Spleen (tissue), 7 donors: ENCODE results near the gene CNTNAP2.

Experiments
- POLR2A ChIP-seq, 3 donors: fragments of 450-650 bp; IDR thresholded peaks; one replicate each; pipeline ENCODE4 v1.5.1; 2017; ENCODE audit warnings: antibody characterized with exemption in 3 of 3, mild to moderate bottlenecking in 1 of 3
- TF ChIP-seq, protein P1 (sequence below), 11 experiments: fragments of 200-600 bp in 7 of 11; fragments of 450-650 bp in 4 of 11; sonication (generic) in 4 of 11; IDR thresholded peaks in 8 of 11; conservative IDR thresholded peaks in 3 of 11; 1 replicate in 7 of 11; 2 replicates in 4 of 11; pipeline versions ENCODE4 v1.4.0 to v1.8.0; 2016 to 2021; ENCODE audit warnings: antibody characterized with exemption in 11 of 11, inconsistent platforms in 4 of 11, mild to moderate bottlenecking in 1 of 11
- donor health status: DM: no; HTN: no; CAD: no; lungs with moderate emphysema.
- donor health status: DM: no; HTN: no; CAD: no.
- donor health status: DM: no; HTN: no; CAD: no.

DNA sequence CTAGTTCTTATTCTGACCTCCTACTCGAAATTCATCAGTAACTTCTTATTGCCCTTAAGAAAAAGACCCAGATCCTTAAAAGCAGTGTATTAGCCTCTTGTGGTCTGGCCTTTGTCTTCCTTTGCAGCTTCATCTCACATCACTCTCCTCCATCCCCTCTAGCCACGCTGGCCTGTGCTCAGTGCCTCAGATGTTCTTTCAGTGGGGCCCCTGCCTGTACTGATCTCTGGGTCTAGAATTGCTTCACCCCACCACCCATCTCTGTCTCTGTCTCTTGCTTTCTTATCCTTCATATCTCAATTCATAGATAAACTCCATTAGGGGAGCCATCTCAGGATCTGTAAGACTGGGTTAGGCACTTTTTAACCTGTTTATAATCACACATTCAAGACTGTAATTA, 1295.5 kb downstream of the CNTNAP2 start:
- TF ChIP-seq, protein P1, sequence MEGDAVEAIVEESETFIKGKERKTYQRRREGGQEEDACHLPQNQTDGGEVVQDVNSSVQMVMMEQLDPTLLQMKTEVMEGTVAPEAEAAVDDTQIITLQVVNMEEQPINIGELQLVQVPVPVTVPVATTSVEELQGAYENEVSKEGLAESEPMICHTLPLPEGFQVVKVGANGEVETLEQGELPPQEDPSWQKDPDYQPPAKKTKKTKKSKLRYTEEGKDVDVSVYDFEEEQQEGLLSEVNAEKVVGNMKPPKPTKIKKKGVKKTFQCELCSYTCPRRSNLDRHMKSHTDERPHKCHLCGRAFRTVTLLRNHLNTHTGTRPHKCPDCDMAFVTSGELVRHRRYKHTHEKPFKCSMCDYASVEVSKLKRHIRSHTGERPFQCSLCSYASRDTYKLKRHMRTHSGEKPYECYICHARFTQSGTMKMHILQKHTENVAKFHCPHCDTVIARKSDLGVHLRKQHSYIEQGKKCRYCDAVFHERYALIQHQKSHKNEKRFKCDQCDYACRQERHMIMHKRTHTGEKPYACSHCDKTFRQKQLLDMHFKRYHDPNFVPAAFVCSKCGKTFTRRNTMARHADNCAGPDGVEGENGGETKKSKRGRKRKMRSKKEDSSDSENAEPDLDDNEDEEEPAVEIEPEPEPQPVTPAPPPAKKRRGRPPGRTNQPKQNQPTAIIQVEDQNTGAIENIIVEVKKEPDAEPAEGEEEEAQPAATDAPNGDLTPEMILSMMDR (IDR thresholded peaks at IDR 0.05 in 8 of 11, conservative IDR thresholded peaks at IDR 0.05 in 3 of 11) = no peak
- TF ChIP-seq POLR2A (IDR thresholded peaks at IDR 0.05) = no peak
